ENCODE results near the gene APOF. TPM values are rescaled to one million over a fixed set of nuclear protein-coding genes. Genes with fewer than 3 reads are reported as not detected.
"Not testable (repeated sequence)": the region's sequence is repeated elsewhere in the genome, so short reads cannot be mapped to it uniquely, and the experiment has no call there.

Gene APOF
- polyA plus RNA-seq, 1 experiment, result not detected

DNA sequence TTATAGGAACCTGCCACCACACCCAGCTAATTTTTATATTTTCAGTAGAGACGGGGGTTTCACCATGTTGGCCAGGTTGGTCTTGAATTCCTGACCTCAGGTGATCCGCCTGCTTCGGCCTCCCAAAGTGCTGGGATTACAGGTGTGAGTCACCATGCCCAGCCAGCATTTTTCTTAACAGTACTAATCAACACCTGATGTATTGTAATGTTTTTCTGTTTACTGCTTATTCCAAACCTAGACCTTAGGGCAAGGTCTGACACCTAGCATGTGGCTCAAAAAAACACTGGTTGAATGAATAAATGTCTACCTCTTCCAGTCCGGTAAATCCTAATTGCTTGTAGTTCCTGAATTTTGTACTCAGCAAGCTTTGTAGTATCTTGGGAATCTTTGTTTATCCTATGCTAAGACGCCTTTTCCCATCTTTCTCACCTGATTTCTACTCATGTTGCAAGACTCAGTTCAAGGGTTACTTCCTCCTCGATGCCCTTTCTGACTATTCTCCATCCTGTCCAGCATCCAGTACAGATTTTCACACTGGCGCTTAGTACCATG lies 31.6 kb downstream of the APOF start:
- Histone ChIP-seq H3K27me3 (ENCODE audit: control insufficient read depth, insufficient read depth, low read length) (no peaks in the 10 kb centered on the region), H3K27ac (ENCODE audit: low read depth, low read length) (no peak overlapping the region), H3K9me3 (ENCODE audit: control insufficient read depth, insufficient read depth, low read length) (no peaks in the 10 kb centered on the region), H3K4me3 (ENCODE audit: low read depth, low read length) (no peak overlapping the region)
- POLR2A ChIA-PET, result no interaction called here
- CTCF ChIA-PET, result no interaction called here
- TF ChIP-seq, protein P1, sequence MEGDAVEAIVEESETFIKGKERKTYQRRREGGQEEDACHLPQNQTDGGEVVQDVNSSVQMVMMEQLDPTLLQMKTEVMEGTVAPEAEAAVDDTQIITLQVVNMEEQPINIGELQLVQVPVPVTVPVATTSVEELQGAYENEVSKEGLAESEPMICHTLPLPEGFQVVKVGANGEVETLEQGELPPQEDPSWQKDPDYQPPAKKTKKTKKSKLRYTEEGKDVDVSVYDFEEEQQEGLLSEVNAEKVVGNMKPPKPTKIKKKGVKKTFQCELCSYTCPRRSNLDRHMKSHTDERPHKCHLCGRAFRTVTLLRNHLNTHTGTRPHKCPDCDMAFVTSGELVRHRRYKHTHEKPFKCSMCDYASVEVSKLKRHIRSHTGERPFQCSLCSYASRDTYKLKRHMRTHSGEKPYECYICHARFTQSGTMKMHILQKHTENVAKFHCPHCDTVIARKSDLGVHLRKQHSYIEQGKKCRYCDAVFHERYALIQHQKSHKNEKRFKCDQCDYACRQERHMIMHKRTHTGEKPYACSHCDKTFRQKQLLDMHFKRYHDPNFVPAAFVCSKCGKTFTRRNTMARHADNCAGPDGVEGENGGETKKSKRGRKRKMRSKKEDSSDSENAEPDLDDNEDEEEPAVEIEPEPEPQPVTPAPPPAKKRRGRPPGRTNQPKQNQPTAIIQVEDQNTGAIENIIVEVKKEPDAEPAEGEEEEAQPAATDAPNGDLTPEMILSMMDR (IDR thresholded peaks at IDR 0.05; ENCODE audit: low read depth, low read length), result no peak
- DNase-seq (ENCODE audit: low read depth, low spot score), result no peak

DNA sequence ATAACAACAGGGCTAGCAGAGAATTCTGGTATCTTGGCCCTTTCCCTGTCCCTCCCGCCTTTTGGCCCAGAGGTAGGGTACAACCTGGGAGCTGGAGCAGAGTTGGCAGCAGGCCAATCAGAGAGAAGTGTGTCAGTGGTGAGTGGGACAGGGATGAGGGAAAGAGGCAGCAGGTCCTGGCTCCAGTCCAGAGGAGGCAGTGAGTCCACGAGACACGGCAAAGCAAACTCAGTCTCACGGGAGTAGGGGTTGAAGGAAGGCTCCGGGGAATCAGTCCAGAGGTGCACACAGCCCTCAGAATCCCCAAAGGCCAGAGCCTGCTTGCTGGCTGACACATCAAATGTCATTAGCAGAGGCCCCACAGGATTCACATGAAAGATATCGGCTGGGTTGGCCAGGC lies 36.1 kb downstream of the APOF start:
- H3K4me3 ChIP-seq (ENCODE audit: low read depth, low read length), result no peak overlapping the region
- no peaks in the 10 kb centered on the region for H3K27me3 ChIP-seq (ENCODE audit: control insufficient read depth, insufficient read depth, low read length)
- no peak for DNase-seq (ENCODE audit: low read depth, low spot score)
- TF ChIP-seq, protein P1 (IDR thresholded peaks at IDR 0.05; ENCODE audit: low read depth, low read length), result no peak
- no peak overlapping the region for H3K27ac ChIP-seq (ENCODE audit: low read depth, low read length)
- CTCF ChIA-PET, result no interaction called here
- no peaks in the 10 kb centered on the region for H3K9me3 ChIP-seq (ENCODE audit: control insufficient read depth, insufficient read depth, low read length)
- POLR2A ChIA-PET, result no interaction called here

DNA sequence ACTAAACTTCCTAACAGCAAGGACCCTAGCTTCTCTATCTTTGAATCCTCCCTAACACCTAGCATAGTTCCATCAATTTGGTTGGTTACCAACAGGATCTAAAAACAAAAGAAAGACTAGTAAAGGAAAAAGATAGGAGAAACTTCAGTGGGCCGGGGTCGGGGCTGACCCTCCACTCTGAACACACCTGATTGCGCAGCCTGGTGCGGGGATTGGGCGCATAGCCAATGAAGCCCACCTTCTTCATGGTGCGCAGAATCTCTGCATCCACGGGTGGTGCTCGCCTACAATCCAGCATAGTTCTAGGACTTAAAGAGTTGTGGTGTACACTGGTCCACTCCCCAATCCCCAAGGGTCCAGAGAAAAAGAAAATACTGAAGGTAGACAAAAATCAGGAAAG lies 36.5 kb downstream of the APOF start:
- Histone ChIP-seq H3K9me3 (ENCODE audit: control insufficient read depth, insufficient read depth, low read length) (no peaks in the 10 kb centered on the region), H3K4me3 (ENCODE audit: low read depth, low read length) (no peak overlapping the region), H3K27ac (ENCODE audit: low read depth, low read length) (no peak overlapping the region), H3K27me3 (ENCODE audit: control insufficient read depth, insufficient read depth, low read length) (no peaks in the 10 kb centered on the region)
- TF ChIP-seq, protein P1 (IDR thresholded peaks at IDR 0.05; ENCODE audit: low read depth, low read length), result no peak
- DNase-seq (ENCODE audit: low read depth, low spot score), result no peak
- ChIA-PET CTCF (interaction anchor here (1.1 kb wide), 1 partner anchor 138 kb away, joined by 3 read pairs; no protein-coding TSS in a partner anchor), POLR2A (interaction anchor here (2.2 kb wide), 1 partner anchor 10 kb away, joined by 6 read pairs; the partner anchor contains the start of gene CNPY2)

DNA sequence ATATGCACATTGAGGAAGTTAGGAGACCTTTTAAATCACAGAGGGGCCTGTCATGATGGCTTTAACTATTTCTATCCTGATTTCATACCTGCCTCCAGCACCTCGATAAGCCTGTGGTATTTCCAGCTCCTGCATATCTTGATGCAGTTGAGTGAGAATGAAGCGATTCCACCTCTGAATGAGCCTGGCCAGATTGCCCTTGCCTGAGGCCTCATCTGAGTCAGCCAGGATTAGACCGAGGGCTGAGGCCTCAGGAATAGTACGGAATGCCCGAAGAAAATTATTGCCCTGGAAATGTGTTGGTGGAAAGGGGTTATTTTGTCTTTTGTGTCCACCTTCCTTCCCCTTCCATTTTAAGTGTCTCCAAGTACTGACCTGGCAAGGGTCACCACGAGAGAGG lies 38.5 kb downstream of the APOF start:
- Histone ChIP-seq H3K27me3 (ENCODE audit: control insufficient read depth, insufficient read depth, low read length) (no peaks in the 10 kb centered on the region), H3K4me3 (ENCODE audit: low read depth, low read length) (no peak overlapping the region), H3K27ac (ENCODE audit: low read depth, low read length) (no peak overlapping the region), H3K9me3 (ENCODE audit: control insufficient read depth, insufficient read depth, low read length) (no peaks in the 10 kb centered on the region)
- TF ChIP-seq, protein P1 (IDR thresholded peaks at IDR 0.05; ENCODE audit: low read depth, low read length), result no peak
- no peak for DNase-seq (ENCODE audit: low read depth, low spot score)
- ChIA-PET POLR2A (interaction anchor here (0.9 to 2.2 kb wide), 2 partner anchors 8 to 125 kb away, joined by 3 to 6 read pairs; partner anchors contain the start of gene CNPY2), CTCF (no interaction called here)

DNA sequence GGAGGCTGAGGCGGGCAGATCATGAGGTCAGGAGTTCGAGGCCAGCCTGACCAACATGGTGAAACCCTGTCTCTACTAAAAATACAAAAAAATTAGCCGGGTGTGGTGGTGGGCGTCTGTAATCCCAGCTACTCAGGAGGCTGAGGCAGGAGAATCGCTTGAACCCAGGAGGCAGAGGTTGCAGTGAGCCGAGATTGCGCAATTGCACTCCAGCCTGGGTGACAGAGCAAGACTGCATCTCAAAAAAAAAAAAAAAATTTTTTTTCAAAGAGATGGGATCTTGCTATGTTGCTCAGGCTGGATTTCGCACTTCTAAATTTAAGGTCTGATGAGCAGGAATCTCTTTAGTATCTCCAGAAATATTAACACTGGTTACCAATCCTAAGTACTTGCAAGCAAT lies 41.0 kb downstream of the APOF start:
- CTCF ChIA-PET; DNase-seq (ENCODE audit: low read depth, low spot score); H3K27me3 ChIP-seq (ENCODE audit: control insufficient read depth, insufficient read depth, low read length); H3K9me3 ChIP-seq (ENCODE audit: control insufficient read depth, insufficient read depth, low read length); H3K4me3 ChIP-seq (ENCODE audit: low read depth, low read length); H3K27ac ChIP-seq (ENCODE audit: low read depth, low read length): not testable (repeated sequence)
- POLR2A ChIA-PET, result interaction anchor here (0.6 to 0.7 kb wide), 2 partner anchors 41 to 100 kb away, joined by 3 to 9 read pairs; no protein-coding TSS in a partner anchor
